Transverse colon (tissue), 4 donors: ENCODE results near the gene CDIPT.

Source experiments
- CTCF ChIP-seq, 5 experiments: fragments of 200-600 bp in 3 of 5; fragments of 450-650 bp in 2 of 5; sonication (generic) in 3 of 5; IDR thresholded peaks; 1 replicate in 2 of 5; 2 replicates in 3 of 5; pipeline ENCODE4 v1.5.1; 2016 to 2017; ENCODE audit warnings: antibody characterized with exemption in 5 of 5, inconsistent platforms in 3 of 5, mild to moderate bottlenecking in 2 of 5, moderate library complexity in 1 of 5
- POLR2AphosphoS5 ChIP-seq, 3 donors: sonication (generic); formaldehyde crosslinking; IDR thresholded peaks; one replicate each; pipeline ENCODE4 v1.6.1; 2016; ENCODE audit warnings: antibody characterized with exemption in 3 of 3

- TF ChIP-seq POLR2AphosphoS5 (IDR thresholded peaks at IDR 0.05) (no peak), CTCF (IDR thresholded peaks at IDR 0.05) (no peak)
Measured at GRCh38 chr16:29876217-29876593, 13.2 kb upstream of the CDIPT start.
